ENCODE measurements around the gene DYNC1I1. TPM values are rescaled to one million over a fixed set of nuclear protein-coding genes. Genes with fewer than 3 reads are reported as not detected.
A peak's percentile ranks its signal among the peaks of the same experiment; 100 is the strongest.

DYNC1I1 gene
- total and polyA plus RNA-seq, 2 of the 4 experiments (the other 2 are of a cell fraction), result under 0.01 to 0.15 TPM

GRCh38 chr7:96144260-96144526 is 371.8 kb downstream of the DYNC1I1 start:
- ChIA-PET CTCF (interaction anchor here (1.4 to 1.6 kb wide), 2 partner anchors 11 to 18 kb away, joined by 3 to 7 read pairs; no protein-coding TSS in a partner anchor), POLR2A (ENCODE audit: unreplicated experiment) (no interaction called here)
- Histone ChIP-seq H3K4me1 (ENCODE audit: control insufficient read depth, insufficient read depth, low read length) (no peaks in the 10 kb centered on the region), H3K56ac (ENCODE audit: extremely low read depth, insufficient read depth, low read length) (no peak overlapping the region), H3K79me1 (ENCODE audit: low read depth in 1 of 2, low read length in 2 of 2) (no peaks in the 10 kb centered on the region), H3K18ac (ENCODE audit: low read depth, low read length) (no peak overlapping the region), H3K9ac (ENCODE audit: low read depth, low read length) (no peak overlapping the region), H3K36me3 (ENCODE audit: control insufficient read depth, insufficient read depth, low read length) (no peaks in the 10 kb centered on the region), H2BK120ac (ENCODE audit: low read depth, low read length) (no peak overlapping the region), H2BK5ac (ENCODE audit: low read depth, low read length, poor library complexity, severe bottlenecking) (no peak overlapping the region), H3K14ac (replicated peaks; ENCODE audit: low read depth, low read length) (no peak overlapping the region), H4K8ac (ENCODE audit: low read depth in 2 of 2, low read length in 2 of 2) (no peak overlapping the region), H2BK20ac (ENCODE audit: low read depth, low read length) (no peak overlapping the region), H4K20me1 (ENCODE audit: insufficient read depth, low read length) (no peaks in the 10 kb centered on the region), H2BK15ac (ENCODE audit: low read depth, low read length) (no peak overlapping the region), H4K5ac (ENCODE audit: low read depth, low read length) (no peak overlapping the region), H3K27me3 (ENCODE audit: control insufficient read depth, insufficient read depth, low read length) (no peaks in the 10 kb centered on the region), H3K4me3 (ENCODE audit: insufficient read depth, low read depth, low read length) (no peak overlapping the region), H3K4me2 (ENCODE audit: low read depth, low read length) (no peak overlapping the region), H3K9me1 (ENCODE audit: insufficient read depth, low read length) (no peaks in the 10 kb centered on the region; the same call in 1 of the 2 replicates), H3K4ac (ENCODE audit: low read depth, low read length) (no peak overlapping the region), H3K9me3 (ENCODE audit: control insufficient read depth, insufficient read depth, low read length) (no peaks in the 10 kb centered on the region), H3K23ac (ENCODE audit: low read depth, low read length) (no peak overlapping the region), H2AK9ac (replicated peaks; ENCODE audit: low read depth, low read length, poor library complexity) (no peak overlapping the region), H4K91ac (ENCODE audit: insufficient read depth, low read depth, low read length) (no peak overlapping the region), H2AFZ (replicated peaks; ENCODE audit: low read length, poor library complexity) (no peak overlapping the region), H3K27ac (ENCODE audit: insufficient read depth, low read length) (no peak overlapping the region), H2AK5ac (ENCODE audit: low read depth, low read length) (no peak overlapping the region)
- TF ChIP-seq, protein P1, sequence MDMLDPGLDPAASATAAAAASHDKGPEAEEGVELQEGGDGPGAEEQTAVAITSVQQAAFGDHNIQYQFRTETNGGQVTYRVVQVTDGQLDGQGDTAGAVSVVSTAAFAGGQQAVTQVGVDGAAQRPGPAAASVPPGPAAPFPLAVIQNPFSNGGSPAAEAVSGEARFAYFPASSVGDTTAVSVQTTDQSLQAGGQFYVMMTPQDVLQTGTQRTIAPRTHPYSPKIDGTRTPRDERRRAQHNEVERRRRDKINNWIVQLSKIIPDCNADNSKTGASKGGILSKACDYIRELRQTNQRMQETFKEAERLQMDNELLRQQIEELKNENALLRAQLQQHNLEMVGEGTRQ (IDR thresholded peaks at IDR 0.05; ENCODE audit: low read depth, low read length), result no peak
- TF ChIP-seq NFE2L2 (IDR thresholded peaks at IDR 0.05; ENCODE audit: low read depth, low read length), result no peak
- TF ChIP-seq, protein P2, sequence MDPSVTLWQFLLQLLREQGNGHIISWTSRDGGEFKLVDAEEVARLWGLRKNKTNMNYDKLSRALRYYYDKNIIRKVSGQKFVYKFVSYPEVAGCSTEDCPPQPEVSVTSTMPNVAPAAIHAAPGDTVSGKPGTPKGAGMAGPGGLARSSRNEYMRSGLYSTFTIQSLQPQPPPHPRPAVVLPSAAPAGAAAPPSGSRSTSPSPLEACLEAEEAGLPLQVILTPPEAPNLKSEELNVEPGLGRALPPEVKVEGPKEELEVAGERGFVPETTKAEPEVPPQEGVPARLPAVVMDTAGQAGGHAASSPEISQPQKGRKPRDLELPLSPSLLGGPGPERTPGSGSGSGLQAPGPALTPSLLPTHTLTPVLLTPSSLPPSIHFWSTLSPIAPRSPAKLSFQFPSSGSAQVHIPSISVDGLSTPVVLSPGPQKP (IDR thresholded peaks at IDR 0.05; ENCODE audit: borderline replicate concordance, low read depth, low read length), result no peak
- no peak for TF ChIP-seq POLR2A (IDR thresholded peaks at IDR 0.05; ENCODE audit: low read depth, low read length)
- TF ChIP-seq RCOR1 (IDR thresholded peaks at IDR 0.05; ENCODE audit: insufficient replicate concordance, low read length), result no peak
- TF ChIP-seq RFX5 (IDR thresholded peaks at IDR 0.05; ENCODE audit: low read depth, low read length), result no peak
- TF ChIP-seq CHD1 (IDR thresholded peaks at IDR 0.05; ENCODE audit: low read depth, low read length), result no peak
- no peak for TF ChIP-seq SMC3 (IDR thresholded peaks at IDR 0.05; ENCODE audit: low read depth, low read length)
- TF ChIP-seq MAFK (IDR thresholded peaks at IDR 0.05; ENCODE audit: low read depth, low read length), result no peak
- TF ChIP-seq FOS (IDR thresholded peaks at IDR 0.05; ENCODE audit: low read depth, low read length), result no peak
- TF ChIP-seq, protein P3, sequence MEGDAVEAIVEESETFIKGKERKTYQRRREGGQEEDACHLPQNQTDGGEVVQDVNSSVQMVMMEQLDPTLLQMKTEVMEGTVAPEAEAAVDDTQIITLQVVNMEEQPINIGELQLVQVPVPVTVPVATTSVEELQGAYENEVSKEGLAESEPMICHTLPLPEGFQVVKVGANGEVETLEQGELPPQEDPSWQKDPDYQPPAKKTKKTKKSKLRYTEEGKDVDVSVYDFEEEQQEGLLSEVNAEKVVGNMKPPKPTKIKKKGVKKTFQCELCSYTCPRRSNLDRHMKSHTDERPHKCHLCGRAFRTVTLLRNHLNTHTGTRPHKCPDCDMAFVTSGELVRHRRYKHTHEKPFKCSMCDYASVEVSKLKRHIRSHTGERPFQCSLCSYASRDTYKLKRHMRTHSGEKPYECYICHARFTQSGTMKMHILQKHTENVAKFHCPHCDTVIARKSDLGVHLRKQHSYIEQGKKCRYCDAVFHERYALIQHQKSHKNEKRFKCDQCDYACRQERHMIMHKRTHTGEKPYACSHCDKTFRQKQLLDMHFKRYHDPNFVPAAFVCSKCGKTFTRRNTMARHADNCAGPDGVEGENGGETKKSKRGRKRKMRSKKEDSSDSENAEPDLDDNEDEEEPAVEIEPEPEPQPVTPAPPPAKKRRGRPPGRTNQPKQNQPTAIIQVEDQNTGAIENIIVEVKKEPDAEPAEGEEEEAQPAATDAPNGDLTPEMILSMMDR (conservative IDR thresholded peaks at IDR 0.05; ENCODE audit: low read depth, low read length), result no peak
- TF ChIP-seq CEBPB (IDR thresholded peaks at IDR 0.05; ENCODE audit: low read depth, low read length), result no peak
- no peak for TF ChIP-seq BHLHE40 (IDR thresholded peaks at IDR 0.05; ENCODE audit: low read depth, low read length)
- no peak for ATAC-seq (ENCODE audit: low read depth)
- BruUV-seq (replicated peaks), result no TSS peak
- peak; percentile 18 for DNase-seq
- dilution Hi-C loops (cut with HindIII; ENCODE audit: low sequenced_read_pairs, unreplicated experiment) (no loop called here), in situ Hi-C loops (cut with MboI; ENCODE audit: low sequenced_read_pairs) (no loop called here), intact Hi-C loops (cut with micrococcal nuclease) (no loop called here)
- WGBS, 2 experiments (ENCODE audit: extremely low coverage in 2 of 2, insufficient read length in 1 of 2), result no CpG with 5 or more reads among the region's 1 CpG
